ENCODE data around the gene MAPKAPK3. TPM values are rescaled to one million over a fixed set of nuclear protein-coding genes. Genes with fewer than 3 reads are reported as not detected.

Gene MAPKAPK3
- total and polyA plus RNA-seq, 2 of the 8 experiments (the other 6 are each of a cell fraction or from before 2014, with no cell fraction given) = 65.4 to 99.8 TPM

DNA sequence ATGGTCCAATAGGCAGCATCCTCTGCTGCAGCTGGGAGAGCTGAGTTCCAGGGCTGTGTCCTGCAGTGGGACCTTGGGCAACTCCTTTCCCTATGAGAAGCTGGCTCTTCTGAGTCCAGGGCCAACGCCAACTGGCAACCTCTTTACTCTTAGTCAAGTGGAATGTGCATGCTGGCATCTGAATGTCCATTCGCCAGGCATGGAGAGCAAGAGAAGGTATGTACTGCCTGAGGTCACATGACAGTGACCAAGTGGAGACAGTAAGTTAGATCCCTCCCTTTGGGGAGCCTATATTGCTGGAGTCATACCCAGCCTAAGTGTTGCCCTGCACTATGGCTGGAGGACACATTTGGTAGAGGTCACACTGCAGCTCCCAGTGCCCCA, 35.5 kb upstream of the MAPKAPK3 start:
- H4K20me1 ChIP-seq (replicated peaks in 1 of 2; ENCODE audit: control insufficient read depth in 1 of 2, insufficient read depth in 2 of 2, low read length in 2 of 2) = no peaks in the 10 kb centered on the region
- H4K5ac ChIP-seq (ENCODE audit: insufficient read length, low read depth, low read length) = no peak overlapping the region
- FAIRE-seq (no peak), DNase-seq (ENCODE audit: low read depth in 1 of 2, low spot score in 2 of 2) (no peak)
- no peaks in the 10 kb centered on the region; a peak in 1 of 8 replicates for H3K36me3 ChIP-seq (ENCODE audit: control insufficient read depth in 2 of 4, insufficient read depth in 4 of 4, low read length in 3 of 4)
- H3K9ac ChIP-seq (replicated peaks in 1 of 4; ENCODE audit: extremely low read depth in 1 of 4, low read depth in 3 of 4, low read length in 3 of 4) = no peak overlapping the region
- no peak overlapping the region for H3K18ac ChIP-seq (ENCODE audit: extremely low read depth, low read length)
- H2AK5ac ChIP-seq (ENCODE audit: low read depth, low read length) = no peak overlapping the region
- no peak overlapping the region for H3K4me2 ChIP-seq (ENCODE audit: insufficient read depth in 1 of 2, low read depth in 2 of 2, low read length in 2 of 2)
- no peaks in the 10 kb centered on the region for H3K79me2 ChIP-seq (ENCODE audit: control insufficient read depth in 1 of 2, insufficient read depth in 2 of 2, low read length in 2 of 2)
- no peak overlapping the region for H3K27ac ChIP-seq (ENCODE audit: low read depth, low read length)
- H4K8ac ChIP-seq (ENCODE audit: extremely low read depth, insufficient read depth, low read length) = no peak overlapping the region
- H3K27me3 ChIP-seq (replicated peaks in 1 of 4; ENCODE audit: control insufficient read depth in 3 of 4, extremely low read depth in 1 of 4, insufficient read depth in 3 of 4, low read length in 3 of 4) = no peaks in the 10 kb centered on the region
- no peaks in the 10 kb centered on the region for H3K79me1 ChIP-seq (ENCODE audit: low read depth, low read length)
- H3K23me2 ChIP-seq (ENCODE audit: low read depth, low read length) = no peaks in the 10 kb centered on the region
- no peak overlapping the region for H2BK120ac ChIP-seq (replicated peaks; ENCODE audit: low read depth, low read length)
- no peak overlapping the region for H4K91ac ChIP-seq (replicated peaks; ENCODE audit: insufficient read length, low read length)
- CTCF ChIA-PET (ENCODE audit: partially characterized antibody) = interaction anchor here (0.9 to 46.5 kb wide), 4 partner anchors 9 to 71 kb away, joined by 3 to 863 read pairs (median 114); partner anchors contain the start of genes C3orf18, CISH, HEMK1 and MAPKAPK3
- no peak overlapping the region for H2BK15ac ChIP-seq (ENCODE audit: low read length)
- H3K14ac ChIP-seq (ENCODE audit: insufficient read length) = no peak overlapping the region
- 89% methylated on average over 2 of the region's 2 CpGs; no CpG with 5 or more reads in 1 of the 2 experiments for WGBS, 2 experiments (ENCODE audit: extremely low coverage in 1 of 2, insufficient coverage in 1 of 2, insufficient read length in 1 of 2, insufficient replicate concordance in 2 of 2, low coverage in 1 of 2, low lambda C conversion rate in 2 of 2, missing lambda C conversion rate in 1 of 2)
- H2BK5ac ChIP-seq (ENCODE audit: low read depth, low read length) = no peak overlapping the region
- POLR2A ChIA-PET (ENCODE audit: partially characterized antibody) = interaction anchor here (1.0 to 1.7 kb wide), 3 partner anchors 10 to 35 kb away, joined by 3 to 4 read pairs (median 4); partner anchors contain the start of gene MAPKAPK3
- H3K4me3 ChIP-seq (ENCODE audit: extremely low read depth in 1 of 4, insufficient read depth in 2 of 4, low read depth in 3 of 4, low read length in 4 of 4) = no peak overlapping the region
- TF ChIP-seq SIN3A (conservative IDR thresholded peaks at IDR 0.05 in 1 of 2, IDR thresholded peaks at IDR 0.05 in 1 of 2; ENCODE audit: low read depth in 1 of 2, low read length in 2 of 2) (no peak), KDM5A (IDR thresholded peaks at IDR 0.05; ENCODE audit: low read length) (no peak), TAF1 (IDR thresholded peaks at IDR 0.05; ENCODE audit: low read depth, low read length) (no peak), CEBPB (IDR thresholded peaks at IDR 0.05; ENCODE audit: low read depth, low read length) (no peak), TCF12 (IDR thresholded peaks at IDR 0.05; ENCODE audit: low read depth, low read length) (no peak)
- no peak overlapping the region for H3K4ac ChIP-seq (replicated peaks; ENCODE audit: insufficient read length, low read depth, low read length)
- no peak overlapping the region for H2BK20ac ChIP-seq (ENCODE audit: low read length)
- no peak overlapping the region for H3K56ac ChIP-seq (replicated peaks; ENCODE audit: insufficient read length, low read depth, low read length)
- no peak overlapping the region for H2AFZ ChIP-seq (ENCODE audit: low read length)
- H3K4me1 ChIP-seq (replicated peaks in 1 of 4; ENCODE audit: control insufficient read depth in 3 of 4, insufficient read depth in 4 of 4, low read length in 3 of 4) = no peaks in the 10 kb centered on the region
- H3K9me3 ChIP-seq (ENCODE audit: insufficient read depth in 2 of 2, low read depth in 1 of 2, low read length in 1 of 2) = no peaks in the 10 kb centered on the region
- no peak overlapping the region for H3K23ac ChIP-seq (ENCODE audit: insufficient read length)
- H2BK12ac ChIP-seq (ENCODE audit: low read depth, low read length) = no peak overlapping the region
